Dedifferentiated amniotic fluid mesenchymal stem cell (primary cell): ENCODE measurements around the gene IRS1.

Source experiments
- DNase-seq: peaks from one replicate; pipeline ENCODE4 v3.0.0-alpha.2; 2016; ENCODE audit errors: extremely low spot score

Gene IRS1

DNA sequence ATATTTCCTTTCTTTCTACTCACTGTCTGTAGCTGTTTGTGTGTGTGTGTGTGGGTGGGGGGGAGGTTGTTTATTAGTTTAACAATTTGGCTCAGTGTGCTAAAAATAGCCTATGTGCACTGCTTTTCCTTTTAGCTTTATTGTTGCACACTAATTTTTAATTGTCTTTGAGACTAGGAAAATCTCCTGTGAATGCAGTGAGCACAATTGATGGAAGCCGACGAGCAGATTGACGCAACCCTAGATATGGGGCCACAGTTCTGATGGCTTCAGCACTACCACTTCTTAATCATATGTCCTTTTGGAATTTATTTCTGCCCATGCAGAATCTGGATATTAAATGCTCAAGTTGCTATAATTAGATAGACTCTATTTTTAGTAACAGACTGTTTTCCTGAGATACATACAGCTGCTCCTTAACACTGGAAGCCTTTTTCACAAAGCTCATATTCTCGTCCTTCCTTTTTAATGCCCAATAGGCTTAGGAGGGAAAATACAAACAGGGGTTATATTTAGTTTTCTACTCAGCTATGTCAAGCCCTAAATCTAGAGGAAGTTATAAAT, 109.1 kb downstream of the IRS1 start:
- no peak for DNase-seq

DNA sequence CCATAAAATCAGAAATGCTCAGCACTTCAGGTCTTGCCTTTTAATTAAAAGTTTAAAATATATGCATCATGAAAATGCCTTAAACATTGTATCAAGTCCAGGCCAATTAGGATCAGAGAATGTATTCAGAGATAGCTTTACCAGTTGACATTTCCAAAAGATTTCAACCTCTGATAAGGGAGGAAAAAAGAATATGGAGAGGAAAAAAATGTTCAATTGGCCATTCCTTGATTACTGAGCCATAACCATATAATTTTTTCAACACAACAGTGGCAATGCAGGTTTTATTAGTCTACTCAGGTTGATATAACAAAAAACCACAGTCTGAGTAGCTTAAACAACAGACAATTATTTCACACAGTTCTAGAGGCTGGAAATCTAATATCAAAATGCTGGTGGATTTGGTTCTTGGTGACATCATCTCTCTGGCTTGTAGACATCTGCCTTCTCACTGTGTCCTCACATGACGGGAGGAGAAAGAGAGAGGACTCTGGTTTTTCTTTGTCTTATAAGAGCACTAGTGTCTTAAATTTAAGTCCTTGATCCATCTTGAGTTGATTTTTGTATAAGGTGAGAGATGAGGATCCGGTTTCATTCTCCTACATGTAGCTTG, 111.9 kb downstream of the IRS1 start:
- no peak for DNase-seq

DNA sequence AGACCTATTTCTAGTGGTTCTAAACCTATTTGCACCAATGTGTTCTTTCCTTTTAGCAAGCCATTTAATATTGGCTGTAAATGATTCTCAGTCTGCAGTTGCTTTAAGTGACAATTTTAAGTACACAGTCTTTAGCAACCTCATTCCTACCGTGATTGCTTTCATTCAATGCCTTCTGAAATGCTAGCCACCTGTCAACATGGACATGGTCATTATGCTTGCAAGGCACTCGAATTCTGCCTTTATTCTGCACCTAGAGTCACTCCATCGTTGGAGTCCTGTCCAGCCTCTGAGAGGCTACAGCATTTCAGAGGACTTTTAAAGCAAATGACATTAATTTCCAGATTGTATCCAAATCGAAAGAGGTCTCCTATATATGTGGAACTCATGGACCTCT, 115.1 kb downstream of the IRS1 start:
- DNase-seq: no peak

DNA sequence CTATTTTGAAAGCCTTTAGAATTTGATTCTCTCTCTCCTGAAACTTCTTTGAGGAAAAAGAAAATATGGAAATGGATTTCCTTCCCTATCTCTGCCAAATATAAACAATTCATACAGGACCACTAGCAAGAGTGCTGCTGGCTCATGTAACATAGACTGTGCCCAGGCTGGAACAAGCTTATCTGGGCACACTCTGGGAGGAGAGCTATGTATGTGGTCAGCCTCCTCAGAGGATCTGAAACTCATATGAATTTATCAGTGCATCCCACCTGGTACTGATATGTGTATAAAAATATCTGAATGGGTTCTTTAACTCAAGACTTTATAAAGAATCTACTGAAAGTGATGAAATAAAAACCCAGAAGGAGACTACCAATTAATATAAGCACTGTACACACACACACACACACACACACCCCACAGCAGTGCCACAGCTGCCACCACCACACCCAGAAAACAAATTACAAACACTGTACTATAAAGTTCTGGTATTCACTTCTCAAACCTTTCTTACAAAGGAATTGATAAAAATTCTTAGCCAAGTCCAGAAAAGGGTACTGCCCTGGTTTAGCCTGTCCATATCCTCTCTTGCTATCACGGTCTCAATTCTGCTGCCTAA, 115.6 kb downstream of the IRS1 start:
- no peak for DNase-seq

DNA sequence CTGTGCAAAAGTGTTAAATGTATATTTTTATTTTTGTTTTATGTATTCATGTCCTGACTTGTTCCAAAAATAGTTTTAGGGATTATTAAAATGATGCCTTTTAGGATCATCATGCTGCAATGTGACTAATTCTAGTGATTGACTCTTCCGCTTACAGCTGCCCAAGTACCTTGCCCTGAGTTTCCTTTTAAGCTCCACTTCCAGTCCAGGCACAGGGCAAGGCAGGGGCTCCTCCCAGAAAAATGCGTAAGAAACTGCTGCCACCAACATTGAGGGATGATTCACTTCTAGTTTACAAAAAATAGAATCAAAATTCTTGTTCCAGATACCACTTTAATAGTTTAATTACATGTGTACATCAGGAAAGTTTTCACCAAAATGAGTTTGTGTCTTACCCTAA, 116.4 kb downstream of the IRS1 start:
- DNase-seq: no peak
